H7 (cell line): Measurements from ENCODE around the gene SNX5. TPM values are rescaled to one million over a fixed set of nuclear protein-coding genes. Genes with fewer than 3 reads are reported as not detected.

ENCODE experiments used
- DNase-seq: peaks from one replicate; pipeline ENCODE4 v3.0.0; 2012
- H3K27me3 ChIP-seq: 2 replicates; pipeline ENCODE4 v1.6.0; 2011; ENCODE audit warnings: mild to moderate bottlenecking, low read length; ENCODE audit not compliant: control insufficient read depth, insufficient read depth
- H3K36me3 ChIP-seq: replicated peaks from 2 replicates; pipeline ENCODE4 v1.5.1; 2011; ENCODE audit warnings: low read length; ENCODE audit not compliant: control insufficient read depth, insufficient read depth
- H3K4me3 ChIP-seq: 2 replicates; pipeline ENCODE4 v1.5.1; 2011; ENCODE audit warnings: low read depth, mild to moderate bottlenecking, control low read depth, low read length, moderate library complexity; ENCODE audit not compliant: insufficient read depth
- total RNA-seq: library from RNA; depleted of rRNA; stranded (reverse); fragments of >200 nt; shearing (Covaris generic); gene quantifications from 2 replicates; pipeline ENCODE4 v1.2.3, GENCODE V29; 2014

SNX5 gene
- total RNA-seq, 1 experiment from 2014 or later, result 134 TPM

GRCh38 chr20:17933711-17934110 is 34.9 kb downstream of the SNX5 start:
- H3K27me3 ChIP-seq, result peaks cover 3% of the 10 kb centered on the region
- H3K36me3 ChIP-seq, result no peaks in the 10 kb centered on the region
- no peak overlapping the region for H3K4me3 ChIP-seq
- DNase-seq, result peak; percentile 64

GRCh38 chr20:17933121-17933520 is 35.5 kb downstream of the SNX5 start:
- peaks cover 3% of the 10 kb centered on the region for H3K27me3 ChIP-seq
- H3K36me3 ChIP-seq, result no peaks in the 10 kb centered on the region
- no peak overlapping the region for H3K4me3 ChIP-seq
- peak; percentile 17 for DNase-seq

- Histone ChIP-seq H3K4me3 (no peak overlapping the region), H3K27me3 (peaks cover 3% of the 10 kb centered on the region), H3K36me3 (no peaks in the 10 kb centered on the region)
- no peak for DNase-seq
Observed at GRCh38 chr20:17932396-17932795, 36.2 kb downstream of the SNX5 start.

DNA sequence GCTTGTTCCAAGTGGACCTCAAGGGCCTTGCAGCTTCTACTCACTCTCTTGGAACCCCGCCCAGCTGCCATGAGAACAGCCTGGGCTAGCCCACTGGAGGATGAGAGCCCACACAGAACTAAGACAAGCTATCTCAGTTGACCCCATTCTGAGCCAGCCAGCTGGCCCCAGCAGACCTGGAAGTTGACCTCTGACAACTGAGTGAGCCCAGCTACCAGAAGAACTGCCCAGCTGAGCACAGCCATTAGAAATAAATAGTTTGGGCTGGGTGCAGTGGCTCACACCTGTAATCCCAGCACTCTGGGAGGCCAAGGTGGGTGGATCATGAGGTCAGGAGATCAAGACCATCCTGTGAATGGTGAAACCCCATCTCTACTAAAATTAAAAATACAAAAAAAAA is 37.1 kb downstream of the SNX5 start:
- Histone ChIP-seq H3K36me3 (no peaks in the 10 kb centered on the region), H3K27me3 (peaks cover 3% of the 10 kb centered on the region), H3K4me3 (no peak overlapping the region)
- DNase-seq, result no peak

DNA sequence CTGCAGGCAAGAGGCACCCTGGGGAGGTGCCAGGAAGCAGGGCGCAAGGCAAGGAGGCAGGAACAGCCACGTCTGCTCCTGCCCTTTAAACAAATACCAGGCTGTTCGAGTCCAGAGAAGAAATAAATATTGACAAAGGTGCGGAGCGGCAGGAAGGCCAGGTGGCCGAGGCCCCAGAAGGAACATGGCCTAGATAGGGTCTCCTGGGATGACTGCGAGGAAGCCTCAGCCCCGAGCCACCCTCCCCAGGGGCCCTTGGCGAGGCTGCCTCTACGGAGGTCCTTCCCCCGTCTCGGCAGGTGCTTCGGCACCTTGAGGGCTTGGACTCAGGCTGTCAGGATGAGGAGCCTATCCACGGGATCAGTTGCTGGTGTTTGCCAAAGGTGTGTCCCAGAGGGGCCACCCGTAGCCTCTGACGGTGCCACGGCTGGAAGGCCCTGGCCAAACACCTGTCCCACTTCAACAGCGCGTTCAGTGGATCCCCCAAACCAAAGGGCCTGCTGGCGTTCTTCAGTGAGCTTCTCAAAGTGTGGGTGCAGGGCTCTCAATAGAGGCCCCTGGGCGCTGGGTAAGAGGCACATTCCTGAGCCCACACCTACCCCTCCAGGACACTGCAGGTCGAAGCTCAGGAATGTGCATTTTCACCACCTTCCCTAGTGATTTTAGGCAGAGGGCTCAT is 39.8 kb downstream of the SNX5 start:
- Histone ChIP-seq H3K36me3 (no peaks in the 10 kb centered on the region), H3K4me3 (no peak overlapping the region), H3K27me3 (no peaks in the 10 kb centered on the region; the same call in 1 of the 2 replicates)
- DNase-seq, result peak; percentile 76

GRCh38 chr20:17928211-17928611 is 40.4 kb downstream of the SNX5 start:
- no peaks in the 10 kb centered on the region for H3K36me3 ChIP-seq
- peak; percentile 19 for DNase-seq
- H3K4me3 ChIP-seq, result no peak overlapping the region
- no peaks in the 10 kb centered on the region; the same call in 1 of the 2 replicates for H3K27me3 ChIP-seq

GRCh38 chr20:17925940-17926300 is 42.7 kb downstream of the SNX5 start:
- H3K36me3 ChIP-seq, result no peaks in the 10 kb centered on the region
- no peaks in the 10 kb centered on the region for H3K27me3 ChIP-seq
- DNase-seq, result no peak
- H3K4me3 ChIP-seq, result no peak overlapping the region

DNA sequence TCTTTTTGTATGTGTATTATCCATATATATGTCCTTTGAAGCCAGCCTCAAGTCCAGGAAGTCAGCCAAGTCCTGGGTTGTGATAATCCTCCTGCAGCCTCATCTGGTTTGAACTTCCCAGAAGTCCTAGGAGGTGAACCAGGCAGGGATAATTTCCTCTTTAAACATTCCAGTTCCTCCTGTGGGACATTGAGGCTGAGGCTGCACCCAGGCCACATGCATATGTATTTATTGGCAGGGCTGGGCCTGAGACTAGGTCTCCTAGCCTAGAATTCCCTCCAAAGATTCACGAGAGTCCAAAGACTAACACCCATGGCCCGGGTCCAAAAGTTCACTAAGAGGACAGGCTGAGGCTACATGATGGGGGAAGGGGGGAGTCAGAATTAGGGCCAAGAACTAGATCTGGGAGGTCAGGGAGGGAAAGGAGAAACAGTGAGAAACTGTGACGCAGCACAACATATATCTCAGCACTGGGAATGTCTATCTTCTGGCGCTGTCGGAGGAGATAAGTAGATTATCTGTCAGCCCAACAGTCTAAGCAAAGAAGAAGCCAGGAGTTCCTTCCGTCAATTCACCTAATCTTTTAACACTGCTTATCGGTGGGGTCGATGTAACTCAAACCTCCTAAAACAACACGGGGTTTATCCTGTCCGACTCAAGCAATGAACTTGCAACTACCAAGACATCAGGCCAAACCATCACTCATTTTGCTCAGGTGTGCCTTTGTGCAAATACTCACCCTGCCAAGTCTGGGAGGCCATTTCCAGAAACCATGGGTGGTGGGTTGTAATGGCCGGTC is 43.3 kb downstream of the SNX5 start:
- peak; percentile 14 for DNase-seq
- Histone ChIP-seq H3K27me3 (no peaks in the 10 kb centered on the region), H3K36me3 (no peaks in the 10 kb centered on the region), H3K4me3 (no peak overlapping the region)

DNA sequence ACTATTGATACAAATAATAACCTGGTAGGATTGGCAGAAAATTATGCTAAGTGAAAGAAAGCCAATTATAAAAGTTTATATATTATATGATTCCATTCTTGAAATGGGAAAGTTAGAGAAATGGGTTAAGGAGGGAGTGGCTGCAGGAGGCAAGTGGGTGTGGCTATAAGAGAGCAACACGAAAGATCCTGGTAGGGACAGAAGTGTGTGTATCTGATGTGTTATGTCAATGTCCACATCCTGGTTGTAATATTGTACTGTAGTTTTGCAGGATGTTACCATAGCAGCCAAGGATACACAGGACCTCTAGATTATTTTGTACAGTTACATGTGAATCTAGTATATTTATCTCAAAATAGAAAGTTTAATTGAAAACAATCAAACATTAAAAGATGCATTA is 46.8 kb downstream of the SNX5 start:
- H3K4me3 ChIP-seq, result no peak overlapping the region

DNA sequence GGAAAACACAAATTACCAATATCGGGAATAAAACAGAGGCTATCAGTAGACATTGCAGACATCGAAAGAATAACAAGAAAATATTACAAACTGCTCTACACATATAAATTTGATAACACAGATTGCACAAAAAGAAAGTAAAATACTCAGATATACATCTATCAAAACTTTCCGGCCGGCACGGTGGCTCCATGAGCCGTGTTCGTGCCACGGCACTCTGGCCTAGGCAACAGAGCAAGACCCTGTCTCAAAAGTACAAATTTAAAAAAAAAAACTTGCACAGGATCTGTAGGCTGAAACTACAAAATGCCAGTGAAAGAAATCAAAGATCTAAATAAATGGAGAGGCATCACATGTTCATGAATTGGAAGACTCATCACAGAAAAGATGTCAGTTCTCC is 49.4 kb downstream of the SNX5 start:
- DNase-seq, result no peak
- no peaks in the 10 kb centered on the region for H3K27me3 ChIP-seq
- no peak overlapping the region for H3K4me3 ChIP-seq
- H3K36me3 ChIP-seq, result no peaks in the 10 kb centered on the region

More for the DNA sequence above, 46.8 kb downstream of the SNX5 start:
- peak; percentile 21 for DNase-seq
- Histone ChIP-seq H3K36me3 (no peaks in the 10 kb centered on the region), H3K27me3 (no peaks in the 10 kb centered on the region)

- Histone ChIP-seq H3K27me3 (no peaks in the 10 kb centered on the region), H3K36me3 (no peaks in the 10 kb centered on the region), H3K4me3 (no peak overlapping the region)
- no peak for DNase-seq
Observed at GRCh38 chr20:17917832-17918618, 50.6 kb downstream of the SNX5 start.

GRCh38 chr20:17916433-17916891 is 52.1 kb downstream of the SNX5 start:
- H3K27me3 ChIP-seq, result no peaks in the 10 kb centered on the region
- no peak for DNase-seq

DNA sequence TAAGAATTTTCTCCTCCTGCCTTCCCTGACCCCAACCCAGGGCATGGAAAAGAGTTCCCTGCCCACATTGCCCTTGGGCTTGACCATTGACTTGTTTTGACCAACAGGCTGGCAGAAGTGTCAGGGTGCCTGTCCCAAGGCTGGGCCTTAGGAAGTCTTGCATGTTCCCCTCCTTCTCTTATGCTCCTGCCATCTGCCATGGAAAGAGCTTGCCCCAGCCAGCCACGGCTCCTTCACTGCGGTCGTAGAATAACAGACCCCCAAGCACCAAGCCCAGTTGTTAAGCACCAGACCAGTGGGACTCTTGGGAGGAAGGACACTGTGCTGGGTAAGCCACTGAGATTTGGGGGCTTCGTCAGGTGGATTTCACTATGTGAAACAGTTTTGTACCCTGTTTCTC is 53.6 kb downstream of the SNX5 start:
- no peak for DNase-seq
- Histone ChIP-seq H3K36me3 (no peaks in the 10 kb centered on the region), H3K27me3 (no peaks in the 10 kb centered on the region), H3K4me3 (no peak overlapping the region)

More at GRCh38 chr20:17916433-17916891, 52.1 kb downstream of the SNX5 start:
- Histone ChIP-seq H3K4me3 (no peak overlapping the region), H3K36me3 (no peaks in the 10 kb centered on the region)

DNA sequence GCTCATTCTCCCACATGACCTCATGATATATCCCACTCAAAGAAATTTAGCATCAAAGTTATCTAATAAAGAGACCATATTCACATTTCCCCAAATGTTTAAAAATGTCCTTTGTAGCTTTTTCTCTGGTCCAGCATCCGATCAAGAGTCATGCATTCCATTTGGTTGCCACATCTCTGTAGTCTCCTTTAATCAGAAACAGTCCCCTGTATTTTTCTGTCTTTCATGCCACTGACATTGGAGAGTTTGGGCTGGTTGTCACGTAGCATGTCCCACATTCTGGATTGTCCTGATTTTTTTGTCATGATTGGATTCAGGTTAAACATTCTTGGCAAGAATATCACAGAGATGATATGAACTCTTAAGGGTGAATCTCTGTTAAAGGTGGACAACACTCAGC is 55.7 kb downstream of the SNX5 start:
- Histone ChIP-seq H3K27me3 (no peaks in the 10 kb centered on the region), H3K4me3 (no peak overlapping the region), H3K36me3 (no peaks in the 10 kb centered on the region)
- DNase-seq, result no peak
